ENCODE measurements around the gene CHCHD3. TPM values are rescaled to one million over a fixed set of nuclear protein-coding genes. Genes with fewer than 3 reads are reported as not detected.

The CHCHD3 gene
- total and polyA plus RNA-seq, 4 donors, result 20.1 to 78.0 (median 46.9) TPM

DNA sequence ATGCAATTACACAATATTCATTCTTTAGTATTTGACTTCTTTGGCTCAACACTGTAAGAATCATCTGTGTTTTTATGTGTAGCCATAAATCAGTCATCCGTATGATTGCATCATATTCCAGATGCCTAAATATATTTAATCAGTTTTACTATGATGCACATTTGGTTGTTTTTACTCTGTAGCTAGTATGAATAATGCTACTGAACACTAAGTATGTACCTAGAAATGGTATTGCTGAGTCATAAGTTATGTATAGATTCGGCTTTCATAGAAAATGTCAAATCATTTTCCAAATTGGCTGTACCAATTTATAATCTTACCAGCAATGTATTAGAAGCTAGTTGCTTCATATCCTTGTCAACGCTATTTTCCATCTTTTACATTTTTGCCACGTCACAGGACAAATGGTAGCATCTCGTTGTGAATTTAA lies 308.3 kb downstream of the CHCHD3 start:
- H3K27me3 ChIP-seq (ENCODE audit: control insufficient read depth in 3 of 3, insufficient read depth in 3 of 3, low read length in 2 of 3), result no peaks in the 10 kb centered on the region
- no peak overlapping the region for H3K27ac ChIP-seq (ENCODE audit: low read depth in 1 of 2, low read length in 1 of 2)
- H3K9ac ChIP-seq (ENCODE audit: insufficient read depth in 1 of 2, low read length in 2 of 2), result peak overlapping the region in 1 of 2 donors; percentile 16
- H3K4me3 ChIP-seq, result no peak overlapping the region
- peaks cover 0 to 2% (median under 1%) of the 10 kb centered on the region in 4 donors for H3K9me3 ChIP-seq (ENCODE audit: control insufficient read depth in 4 of 4, insufficient read depth in 3 of 4, low read length in 3 of 4)
- peaks cover 0 to 2% (median 0%) of the 10 kb centered on the region in 5 donors for H3K4me1 ChIP-seq (ENCODE audit: control insufficient read depth in 5 of 5, insufficient read depth in 5 of 5, low read length in 5 of 5)
- DNase-seq (peak in 1 of 3 donors; percentile 13), ATAC-seq (ENCODE audit: insufficient read depth, low FRiP score) (no peak)
- TF ChIP-seq, protein P1, sequence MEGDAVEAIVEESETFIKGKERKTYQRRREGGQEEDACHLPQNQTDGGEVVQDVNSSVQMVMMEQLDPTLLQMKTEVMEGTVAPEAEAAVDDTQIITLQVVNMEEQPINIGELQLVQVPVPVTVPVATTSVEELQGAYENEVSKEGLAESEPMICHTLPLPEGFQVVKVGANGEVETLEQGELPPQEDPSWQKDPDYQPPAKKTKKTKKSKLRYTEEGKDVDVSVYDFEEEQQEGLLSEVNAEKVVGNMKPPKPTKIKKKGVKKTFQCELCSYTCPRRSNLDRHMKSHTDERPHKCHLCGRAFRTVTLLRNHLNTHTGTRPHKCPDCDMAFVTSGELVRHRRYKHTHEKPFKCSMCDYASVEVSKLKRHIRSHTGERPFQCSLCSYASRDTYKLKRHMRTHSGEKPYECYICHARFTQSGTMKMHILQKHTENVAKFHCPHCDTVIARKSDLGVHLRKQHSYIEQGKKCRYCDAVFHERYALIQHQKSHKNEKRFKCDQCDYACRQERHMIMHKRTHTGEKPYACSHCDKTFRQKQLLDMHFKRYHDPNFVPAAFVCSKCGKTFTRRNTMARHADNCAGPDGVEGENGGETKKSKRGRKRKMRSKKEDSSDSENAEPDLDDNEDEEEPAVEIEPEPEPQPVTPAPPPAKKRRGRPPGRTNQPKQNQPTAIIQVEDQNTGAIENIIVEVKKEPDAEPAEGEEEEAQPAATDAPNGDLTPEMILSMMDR (IDR thresholded peaks at IDR 0.05; ENCODE audit: control extremely low read depth, extremely low read depth), result no peak
- whole genome bisulfite sequencing, 2 donors, result 71% methylated on average over 5 of the region's 5 CpGs
- H3K36me3 ChIP-seq (ENCODE audit: control insufficient read depth in 4 of 4, insufficient read depth in 4 of 4, low read length in 4 of 4), result no peaks in the 10 kb centered on the region

DNA sequence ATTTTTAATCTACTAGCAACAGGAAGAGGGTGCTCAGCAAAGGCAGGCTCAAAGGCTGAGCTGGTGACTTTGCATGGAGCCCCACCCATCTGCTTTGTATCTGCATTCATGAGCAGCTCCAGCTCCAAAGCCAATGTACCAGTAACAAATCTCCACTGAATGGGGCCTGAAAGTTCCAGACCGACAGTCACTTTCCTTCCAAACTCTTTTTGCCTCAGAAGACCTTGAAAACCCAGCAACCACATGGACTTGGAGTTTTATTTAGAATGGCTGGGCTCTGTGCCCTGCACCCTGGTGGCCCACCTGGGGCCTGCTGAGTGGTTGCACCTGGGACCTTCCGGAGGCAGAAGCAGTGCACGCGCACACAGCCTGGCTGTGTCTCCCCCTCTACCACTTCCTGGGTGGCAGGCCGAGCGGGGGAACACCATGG lies 310.6 kb downstream of the CHCHD3 start:
- no peaks in the 10 kb centered on the region for H3K27me3 ChIP-seq (ENCODE audit: control insufficient read depth in 3 of 3, insufficient read depth in 3 of 3, low read length in 2 of 3)
- no peak overlapping the region for H3K4me3 ChIP-seq
- H3K4me1 ChIP-seq (ENCODE audit: control insufficient read depth in 5 of 5, insufficient read depth in 5 of 5, low read length in 5 of 5), result peaks cover 0 to 2% (median 0%) of the 10 kb centered on the region in 5 donors
- ATAC-seq (ENCODE audit: insufficient read depth, low FRiP score) (no peak), DNase-seq (no peak)
- no peak overlapping the region for H3K9ac ChIP-seq (ENCODE audit: insufficient read depth in 1 of 2, low read length in 2 of 2)
- peaks cover 0 to 6% (median 2%) of the 10 kb centered on the region in 4 donors for H3K9me3 ChIP-seq (ENCODE audit: control insufficient read depth in 4 of 4, insufficient read depth in 3 of 4, low read length in 3 of 4)
- WGBS, 2 donors, result 73 to 76% methylated on average over 6 of the region's 6 CpGs
- no peak overlapping the region for H3K27ac ChIP-seq (ENCODE audit: low read depth in 1 of 2, low read length in 1 of 2)
- no peaks in the 10 kb centered on the region for H3K36me3 ChIP-seq (ENCODE audit: control insufficient read depth in 4 of 4, insufficient read depth in 4 of 4, low read length in 4 of 4)
- TF ChIP-seq, protein P1 (IDR thresholded peaks at IDR 0.05; ENCODE audit: control extremely low read depth, extremely low read depth), result no peak

DNA sequence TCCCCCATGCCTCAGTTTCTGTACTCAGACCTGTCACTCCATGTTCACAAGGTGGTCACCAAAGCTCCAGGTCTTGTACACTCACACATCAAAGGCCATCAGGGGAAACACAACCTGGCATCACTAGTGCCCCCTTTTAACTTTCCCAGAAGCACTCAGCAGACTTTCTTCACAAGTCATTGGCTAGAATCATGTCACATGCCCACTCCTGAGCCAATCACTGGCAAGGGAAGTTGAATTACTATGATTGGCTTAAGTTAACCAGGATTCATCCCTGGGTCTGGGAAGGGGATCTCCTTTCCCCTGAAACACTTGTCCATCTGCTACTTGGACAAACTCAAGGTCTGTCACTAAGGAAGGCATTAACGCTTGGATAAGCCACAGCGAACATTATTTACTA lies 311.8 kb downstream of the CHCHD3 start:
- ATAC-seq (ENCODE audit: insufficient read depth, low FRiP score) (no peak), DNase-seq (no peak)
- peaks cover 0 to 4% (median 0%) of the 10 kb centered on the region in 5 donors for H3K4me1 ChIP-seq (ENCODE audit: control insufficient read depth in 5 of 5, insufficient read depth in 5 of 5, low read length in 5 of 5)
- H3K36me3 ChIP-seq (ENCODE audit: control insufficient read depth in 4 of 4, insufficient read depth in 4 of 4, low read length in 4 of 4), result no peaks in the 10 kb centered on the region
- H3K27me3 ChIP-seq (ENCODE audit: control insufficient read depth in 3 of 3, insufficient read depth in 3 of 3, low read length in 2 of 3), result no peaks in the 10 kb centered on the region
- H3K4me3 ChIP-seq, result no peak overlapping the region
- TF ChIP-seq, protein P1 (IDR thresholded peaks at IDR 0.05; ENCODE audit: control extremely low read depth, extremely low read depth), result no peak
- H3K27ac ChIP-seq (ENCODE audit: low read depth in 1 of 2, low read length in 1 of 2), result no peak overlapping the region
- WGBS, 2 donors, result 96 to 100% methylated on average over 2 of the region's 2 CpGs
- H3K9me3 ChIP-seq (ENCODE audit: control insufficient read depth in 4 of 4, insufficient read depth in 3 of 4, low read length in 3 of 4), result peaks cover 0 to 6% (median 2%) of the 10 kb centered on the region in 4 donors
- H3K9ac ChIP-seq (ENCODE audit: insufficient read depth in 1 of 2, low read length in 2 of 2), result no peak overlapping the region

DNA sequence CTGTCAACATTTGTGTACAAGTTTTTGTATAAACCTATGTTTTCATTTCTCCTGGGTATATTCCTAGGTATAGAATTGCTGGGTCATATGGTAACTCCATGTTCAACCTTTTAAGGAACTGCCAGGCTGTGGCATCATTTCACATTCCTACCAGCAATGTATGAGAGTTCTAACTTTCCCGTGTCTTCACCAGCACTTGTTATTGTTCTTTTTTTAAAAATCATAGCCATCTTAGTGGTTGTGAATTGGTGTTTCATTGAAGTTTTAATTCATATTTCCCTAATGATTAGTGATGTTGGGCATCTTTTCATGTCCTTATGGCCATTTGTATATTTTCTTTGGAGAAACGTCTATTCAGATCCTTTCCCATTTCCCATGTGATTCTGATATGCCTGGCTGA lies 312.6 kb downstream of the CHCHD3 start:
- Histone ChIP-seq H3K27ac (ENCODE audit: low read depth in 1 of 2, low read length in 1 of 2) (no peak overlapping the region), H3K9me3 (ENCODE audit: control insufficient read depth in 4 of 4, insufficient read depth in 3 of 4, low read length in 3 of 4) (peaks cover 0 to 6% (median 2%) of the 10 kb centered on the region in 4 donors), H3K4me1 (ENCODE audit: control insufficient read depth in 5 of 5, insufficient read depth in 5 of 5, low read length in 5 of 5) (peaks cover 0 to 4% (median 0%) of the 10 kb centered on the region in 5 donors), H3K27me3 (ENCODE audit: control insufficient read depth in 3 of 3, insufficient read depth in 3 of 3, low read length in 2 of 3) (no peaks in the 10 kb centered on the region), H3K9ac (ENCODE audit: insufficient read depth in 1 of 2, low read length in 2 of 2) (no peak overlapping the region), H3K4me3 (no peak overlapping the region), H3K36me3 (ENCODE audit: control insufficient read depth in 4 of 4, insufficient read depth in 4 of 4, low read length in 4 of 4) (no peaks in the 10 kb centered on the region)
- no peak for ATAC-seq (ENCODE audit: insufficient read depth, low FRiP score)
- no peak for DNase-seq
- WGBS, 2 donors, result 96% methylated on average over 2 of the region's 2 CpGs
- TF ChIP-seq, protein P1 (IDR thresholded peaks at IDR 0.05; ENCODE audit: control extremely low read depth, extremely low read depth), result no peak

Measured in lung (tissue), 12 donors.